ENCODE data around the gene CSMD2.

Gene CSMD2

DNA sequence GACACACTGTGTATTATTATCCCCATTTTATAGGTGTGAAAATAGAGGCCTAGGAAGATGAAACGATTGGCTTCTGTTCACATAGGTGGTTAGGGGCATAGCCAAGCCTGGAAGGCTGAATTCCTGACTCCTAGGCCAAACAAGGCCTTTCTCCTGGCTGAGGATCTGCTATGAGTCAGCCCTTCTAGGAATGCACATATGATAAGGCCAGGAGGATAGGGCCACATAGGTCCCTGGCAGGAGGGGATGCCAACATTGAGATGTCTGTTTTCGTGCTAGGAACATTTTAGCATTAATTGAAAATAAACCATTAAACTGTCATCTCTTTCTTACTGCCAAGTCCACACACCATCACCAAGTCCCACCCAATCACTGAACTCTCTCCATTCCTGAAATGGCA is 9.2 kb downstream of the CSMD2 start:
- DNase-seq: no peak

DNA sequence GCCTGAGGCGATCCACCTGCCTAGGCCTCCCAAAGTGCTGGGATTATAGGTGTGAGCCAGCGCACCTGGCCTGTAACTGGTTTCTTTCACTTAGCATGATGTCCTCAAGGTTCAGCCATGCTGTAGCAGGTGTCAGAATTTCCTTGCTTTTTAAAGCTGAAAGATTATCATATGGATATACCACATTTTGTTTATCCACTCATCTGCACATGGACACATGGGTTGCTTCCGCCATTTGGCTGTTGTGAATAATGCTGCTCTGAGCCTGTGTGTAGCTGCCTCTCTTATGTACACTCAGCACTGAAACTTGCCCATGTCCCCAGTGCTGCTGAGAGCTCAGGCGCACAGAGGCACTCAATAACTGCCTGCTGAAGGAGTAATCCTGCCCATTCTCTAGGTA is 11.8 kb downstream of the CSMD2 start:
- DNase-seq: no peak

DNA sequence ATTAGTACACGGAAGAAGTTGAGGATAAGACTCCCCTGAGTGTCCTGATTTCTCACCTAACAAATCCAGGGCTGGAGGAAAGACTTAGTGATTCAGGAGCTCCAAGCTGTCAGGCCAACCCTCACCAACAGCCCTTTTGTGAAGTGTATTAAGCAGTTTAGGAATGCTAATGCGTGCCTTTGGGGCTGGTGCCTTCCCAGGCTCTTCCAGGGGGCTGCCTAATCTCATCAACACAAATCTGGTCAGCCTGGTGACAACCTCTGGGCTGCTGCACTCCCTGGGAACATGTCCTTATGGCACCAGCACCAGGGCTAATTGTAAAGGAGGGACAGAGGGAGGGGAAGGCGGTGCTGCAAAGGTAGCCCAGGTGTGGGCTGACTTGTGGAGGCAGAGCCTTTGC is 15.5 kb downstream of the CSMD2 start:
- no peak for DNase-seq

- DNase-seq: no peak
These were observed 17.7 kb downstream of the CSMD2 start for GRCh38 chr1:34147301-34147700.

DNA sequence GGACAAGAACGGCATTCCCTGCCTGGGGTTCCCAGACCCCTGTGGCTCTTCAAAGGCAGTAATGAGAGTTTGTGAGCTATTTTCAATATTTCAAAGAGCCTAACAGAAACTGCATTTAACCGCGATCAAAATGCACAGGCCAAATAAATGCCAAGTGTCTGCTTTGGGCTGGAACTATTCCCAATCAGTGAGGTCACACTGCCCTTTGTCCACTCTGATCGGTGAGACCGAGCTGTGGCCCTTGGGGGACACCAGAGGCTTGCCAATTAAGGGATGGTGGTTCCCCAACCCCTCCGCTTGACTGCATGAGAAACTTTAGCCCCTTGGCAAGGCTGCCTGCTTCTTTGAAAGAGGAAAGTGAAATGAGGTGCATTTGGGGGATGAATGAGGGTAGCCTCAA is 20.3 kb downstream of the CSMD2 start:
- no peak for DNase-seq

DNA sequence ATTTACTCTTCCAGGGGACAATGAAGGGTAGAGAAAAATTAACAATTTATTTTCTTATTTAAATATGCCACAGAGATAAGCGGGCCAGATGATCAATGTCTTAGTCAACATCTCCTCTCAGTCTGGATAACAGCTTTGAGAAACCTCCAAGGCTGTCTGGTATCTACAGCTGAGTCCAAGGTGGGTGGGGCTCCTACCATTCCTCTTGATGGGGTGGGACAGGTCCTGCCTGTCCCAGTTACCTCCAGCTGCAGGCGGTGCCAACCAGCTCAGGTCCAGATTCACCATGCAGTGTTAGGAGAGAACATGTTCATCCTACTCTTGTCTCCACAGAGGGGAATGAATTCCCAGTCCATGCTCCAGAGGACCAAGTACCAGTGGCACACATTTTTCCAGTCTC is 21.1 kb downstream of the CSMD2 start:
- no peak for DNase-seq

DNA sequence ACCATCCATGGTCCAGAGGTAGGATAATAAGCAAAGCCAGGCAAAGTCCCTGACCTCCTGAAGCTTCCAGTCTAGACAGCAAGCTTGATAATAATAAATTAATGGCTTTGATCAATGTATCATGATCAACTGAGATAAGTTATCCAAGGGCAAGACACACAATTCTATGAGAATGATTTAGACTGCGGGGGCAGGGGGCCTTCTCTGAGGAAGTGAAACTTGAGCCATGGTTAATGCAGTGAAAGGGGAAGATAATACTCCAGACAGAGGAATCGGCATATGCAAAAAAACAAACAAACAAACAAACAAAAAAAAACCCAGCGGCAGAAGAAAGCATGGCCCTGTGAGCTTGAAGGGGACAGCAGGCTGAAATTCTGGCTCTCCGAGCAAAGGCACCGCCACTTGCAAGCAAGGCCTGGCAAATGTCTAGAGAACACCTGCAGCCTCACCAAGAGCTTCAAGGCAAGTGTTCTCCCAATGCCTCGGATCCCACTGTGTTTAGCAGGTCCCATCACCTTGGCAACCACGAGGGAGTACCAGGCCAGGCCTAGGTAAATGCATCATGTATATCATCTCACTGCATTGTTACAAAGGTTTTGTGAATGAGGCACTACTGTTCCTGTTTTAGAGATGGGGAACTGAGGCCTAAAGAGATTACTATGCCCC is 24.9 kb downstream of the CSMD2 start:
- no peak for DNase-seq

- no peak for DNase-seq
These were observed 27.6 kb downstream of the CSMD2 start for GRCh38 chr1:34137411-34137810.

DNA sequence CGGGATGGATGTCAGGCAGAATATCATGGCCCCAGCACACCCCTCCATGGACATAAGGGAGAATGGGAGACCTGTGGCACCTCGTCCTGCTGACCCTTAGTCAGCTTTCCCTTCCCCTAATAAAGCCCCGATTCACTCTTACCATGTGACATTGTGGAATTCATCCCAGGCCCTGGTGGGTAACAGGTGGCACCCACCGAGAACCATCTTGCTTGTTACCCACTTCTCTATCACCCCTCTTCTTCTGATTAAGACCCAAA is 32.9 kb downstream of the CSMD2 start:
- DNase-seq: no peak

DNA sequence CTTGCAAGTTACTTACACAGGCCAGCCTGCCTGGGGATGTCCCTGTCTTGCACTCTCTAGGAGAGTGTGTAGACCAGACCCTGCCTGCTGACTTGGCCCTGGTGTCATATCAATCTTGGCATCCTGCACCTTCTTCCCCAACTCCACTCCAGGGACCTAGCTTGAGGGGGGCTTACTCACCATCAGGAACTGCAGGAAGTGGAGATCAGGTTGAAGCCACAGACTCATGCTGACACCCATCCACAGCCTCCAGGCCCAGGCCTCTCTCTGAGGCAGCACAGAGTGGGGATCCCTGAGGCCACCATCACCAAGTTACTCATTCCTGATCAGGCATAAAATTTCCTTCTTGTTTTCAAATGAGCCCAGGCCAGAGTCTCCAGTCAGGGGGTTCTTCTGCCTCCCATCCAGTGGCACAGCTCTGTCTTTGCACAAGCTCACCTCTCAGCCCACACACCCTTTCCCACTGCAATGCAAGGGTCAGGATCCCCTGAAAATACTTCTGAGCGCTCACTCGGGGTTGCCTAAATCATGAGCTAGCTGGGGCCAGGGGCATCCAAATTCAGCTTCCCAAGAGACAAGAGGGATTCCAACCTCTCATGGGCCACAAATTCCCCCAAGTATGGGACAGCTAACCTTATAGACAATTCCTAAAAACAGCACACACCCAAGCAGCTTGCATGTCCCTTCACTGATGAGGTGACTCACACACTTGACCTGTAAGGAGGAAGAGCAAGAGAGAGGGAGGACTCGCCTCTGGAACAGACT is 33.5 kb downstream of the CSMD2 start:
- no peak for DNase-seq

DNA sequence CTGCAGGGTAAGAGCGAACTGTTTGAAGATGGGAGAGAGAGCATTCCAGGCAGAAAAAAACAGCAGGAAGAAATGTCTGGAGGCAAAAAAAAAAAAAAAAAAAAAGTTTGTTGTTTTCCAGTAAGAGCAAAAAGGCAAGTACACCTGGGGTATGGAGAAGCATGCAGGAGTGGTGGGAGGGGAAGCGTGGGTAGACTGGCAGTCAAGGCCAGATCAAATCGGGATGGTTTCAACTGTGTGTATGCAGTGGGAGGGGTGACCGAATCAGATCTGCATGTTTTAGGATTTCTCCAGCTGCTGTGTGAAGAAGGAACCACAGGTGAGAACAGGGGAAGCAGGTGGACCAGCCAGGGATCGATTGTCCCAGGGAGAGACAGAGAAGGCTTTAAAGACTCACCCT is 34.7 kb downstream of the CSMD2 start:
- DNase-seq: no peak

- no peak for DNase-seq
These were observed 35.4 kb downstream of the CSMD2 start for GRCh38 chr1:34129630-34130029.

GRCh38 chr1:34128186-34128889 is 36.7 kb downstream of the CSMD2 start:
- no peak for DNase-seq

DNA sequence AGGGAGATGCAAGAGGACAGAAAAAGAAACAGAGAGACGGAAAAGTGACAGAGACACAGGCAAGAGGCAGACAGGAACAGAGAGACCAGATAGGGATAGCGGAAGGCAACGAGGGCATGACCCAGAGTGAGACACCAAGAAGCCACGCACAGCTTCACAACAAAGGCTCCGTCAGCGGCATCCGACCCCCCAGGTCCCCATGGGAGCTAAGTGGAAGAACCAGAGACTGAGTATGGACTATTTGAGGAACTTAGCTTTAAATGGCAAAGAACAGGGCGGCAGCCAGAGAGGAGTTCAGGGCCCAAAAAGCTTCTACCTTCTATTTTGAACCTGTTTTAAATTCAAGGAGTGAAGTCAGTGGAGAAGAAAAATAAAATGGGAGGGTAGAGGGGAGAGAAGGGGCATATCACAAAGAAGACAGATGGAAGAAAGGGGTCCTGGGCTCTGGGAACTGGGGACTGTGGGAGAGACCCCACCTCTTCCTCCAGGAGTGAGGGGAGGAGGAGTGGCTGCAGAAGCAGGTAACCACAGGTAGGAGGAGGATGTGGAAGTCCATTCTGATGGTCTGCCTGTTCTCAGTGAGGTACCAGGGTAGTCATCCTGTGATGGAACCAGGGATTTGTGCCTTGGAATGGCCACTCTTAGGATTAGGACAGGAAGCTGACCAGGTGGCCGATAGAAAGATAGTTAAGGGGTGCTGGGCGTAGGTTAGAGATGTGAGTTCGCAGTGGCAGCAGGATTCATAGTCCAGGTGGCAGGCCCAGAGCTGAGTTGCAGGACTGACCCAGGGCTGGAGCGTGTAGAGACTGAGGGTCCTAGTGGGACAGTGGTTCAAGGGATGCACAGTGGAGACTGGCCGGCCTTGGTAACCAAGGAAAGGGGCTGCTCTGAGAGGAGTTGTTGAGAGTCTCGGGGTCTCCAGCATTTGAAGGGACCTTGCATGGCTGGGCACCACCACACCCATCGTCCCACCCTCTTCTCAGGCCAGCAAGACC is 37.7 kb downstream of the CSMD2 start:
- no peak for DNase-seq

DNA sequence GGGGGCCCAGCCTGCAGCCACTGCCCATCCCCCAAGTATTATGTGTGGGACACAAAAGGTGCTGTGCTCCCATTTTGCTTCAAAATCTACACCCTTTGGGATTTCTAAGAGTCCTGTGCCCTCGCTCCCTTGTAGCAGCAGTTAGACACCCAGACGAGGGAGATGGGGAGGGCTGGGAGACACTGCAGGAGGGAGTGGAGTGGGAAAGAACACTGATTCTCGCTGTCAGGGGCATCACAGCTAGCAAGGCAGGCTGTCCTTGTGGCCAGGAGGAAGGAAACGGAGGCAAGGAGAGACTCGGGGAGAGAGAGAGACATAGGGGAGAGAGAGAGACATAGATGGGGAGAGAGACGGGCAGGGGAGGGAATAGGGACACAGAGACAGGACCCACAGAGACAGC is 38.5 kb downstream of the CSMD2 start:
- DNase-seq: no peak

- no peak for DNase-seq
These were observed 39.2 kb downstream of the CSMD2 start for GRCh38 chr1:34125721-34126380.

DNA sequence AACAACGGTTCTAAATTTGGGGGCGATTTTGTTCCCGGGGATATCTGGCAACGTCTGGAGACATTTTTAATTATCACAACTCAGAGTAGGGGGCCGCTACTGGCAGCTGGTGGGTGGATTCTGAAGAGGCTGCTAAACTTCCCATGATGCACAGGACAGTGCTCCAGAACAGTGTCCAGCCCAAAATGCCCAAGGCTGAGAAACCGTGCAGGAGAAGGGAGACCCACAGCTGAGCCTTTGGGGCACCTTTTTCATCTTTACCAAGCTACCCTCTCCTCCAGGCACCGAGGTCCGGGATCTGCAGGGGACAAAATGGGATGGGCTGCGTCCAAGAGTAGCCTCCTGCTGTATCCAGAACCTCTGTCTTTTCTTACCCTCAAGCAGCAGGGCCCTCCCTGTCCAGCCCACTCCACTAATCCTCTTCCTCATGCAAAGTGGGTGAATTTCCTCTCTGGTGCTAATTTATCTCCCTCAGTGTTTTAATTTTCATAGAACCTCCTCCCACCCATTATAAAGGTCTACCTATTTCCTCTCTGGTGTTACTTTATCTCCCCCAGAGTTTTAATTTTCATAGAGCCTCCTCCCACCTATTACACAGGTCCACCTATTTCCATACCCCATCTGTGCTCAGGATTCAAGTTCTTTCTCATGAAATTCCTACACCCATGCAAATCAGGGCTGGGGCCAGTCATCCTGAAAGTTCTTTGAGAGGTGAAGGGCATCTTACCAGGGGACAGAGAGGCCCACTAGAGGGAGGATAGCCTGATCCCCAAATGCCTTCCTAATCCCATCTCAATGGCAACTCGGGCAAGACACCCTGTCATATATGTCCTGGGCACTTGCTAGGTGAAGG is 42.7 kb downstream of the CSMD2 start:
- no peak for DNase-seq

DNA sequence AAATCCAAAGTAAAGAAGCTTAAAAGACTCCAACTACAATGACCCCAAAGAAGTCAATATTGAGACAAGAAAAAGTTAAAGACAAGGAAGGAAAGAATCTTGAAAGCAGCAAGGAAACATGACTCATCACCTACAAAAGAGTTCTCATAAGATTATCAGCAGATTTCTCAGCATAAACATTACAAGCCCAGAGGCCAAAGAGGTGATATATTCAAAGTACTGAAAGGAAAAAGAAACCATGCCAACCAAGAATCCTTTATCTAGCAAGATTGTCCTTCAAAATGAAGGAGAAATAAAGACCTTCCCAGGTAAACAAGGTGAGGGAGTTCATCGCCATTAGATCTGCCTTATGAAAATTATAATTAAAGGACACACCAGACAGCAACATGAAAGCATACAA is 49.8 kb downstream of the CSMD2 start:
- no peak for DNase-seq

DNA sequence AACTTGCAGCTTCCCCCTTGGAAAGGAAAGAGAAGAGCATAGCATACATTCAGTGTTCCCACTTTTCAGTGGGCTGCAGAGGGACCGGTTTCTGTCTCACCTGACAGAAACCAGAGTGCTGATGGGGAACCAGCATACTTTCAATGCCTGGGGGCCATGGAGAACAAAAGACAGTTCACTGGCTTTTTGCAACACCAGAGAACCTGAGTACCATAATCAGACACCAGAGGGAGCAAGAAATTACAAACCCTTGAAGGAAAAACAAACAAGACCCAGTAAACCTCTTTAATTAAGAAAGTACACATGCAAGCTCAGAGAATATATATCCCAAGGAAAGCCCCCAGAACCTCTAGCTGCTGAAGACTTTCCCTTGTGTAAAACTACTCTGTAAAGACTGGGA is 51.1 kb downstream of the CSMD2 start:
- no peak for DNase-seq

- DNase-seq: no peak
These were observed 51.7 kb downstream of the CSMD2 start for GRCh38 chr1:34113362-34113761.

DNA sequence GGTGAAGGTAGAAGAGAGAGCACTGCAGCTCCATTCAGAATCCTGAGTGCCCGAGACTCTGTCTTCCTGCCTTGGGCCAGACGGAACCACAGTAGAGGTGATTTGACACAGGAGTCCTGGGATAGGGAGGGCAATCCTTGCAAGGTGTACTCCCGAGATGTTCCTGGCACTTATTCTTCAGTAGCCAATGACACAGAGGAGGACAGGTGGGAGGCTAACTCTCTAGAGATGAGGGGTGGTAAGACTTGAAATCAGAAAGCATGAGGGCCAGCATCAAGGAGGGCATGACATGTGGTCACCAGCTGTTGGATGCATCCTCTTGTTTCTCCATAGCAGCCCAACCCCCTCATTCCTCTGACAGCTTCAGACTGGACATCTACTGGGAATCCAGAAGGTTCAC is 56.3 kb downstream of the CSMD2 start:
- no peak for DNase-seq

- no peak for DNase-seq
These were observed 56.8 kb downstream of the CSMD2 start for GRCh38 chr1:34108269-34108668.
